OCI-LY7 (cell line): Measurements from ENCODE around the gene PKN3. TPM values are rescaled to one million over a fixed set of nuclear protein-coding genes. Genes with fewer than 3 reads are reported as not detected.

Source experiments
- BruUV-seq: library from RNA; stranded (reverse); fragments of 400-500 nt; replicated peaks from 2 replicates; lab custom pipeline; 2021; lab: Mats Ljungman, UMichigan
- CTCF ChIA-PET: fragments of 300-600 bp; sonication (Branson Sonifier 250); formaldehyde crosslinking; loops from one replicate; lab custom pipeline; 2022; ENCODE audit warnings: antibody characterized with exemption; ENCODE audit not compliant: unreplicated experiment; lab: Charles Lee
- POLR2A ChIA-PET: fragments of 300-600 bp; sonication (Branson Sonifier 250); formaldehyde crosslinking; loops from one replicate; lab custom pipeline; 2022; ENCODE audit warnings: antibody characterized with exemption; lab: Charles Lee
- DNase-seq: peaks from one replicate; pipeline ENCODE4 v3.0.0-alpha.2; 2015; ENCODE audit warnings: low spot score
- H2AFZ ChIP-seq: fragments of 200-600 bp; sonication (generic), shearing (Covaris generic); 2 replicates; pipeline ENCODE4 v1.6.1; 2014; ENCODE audit warnings: mild to moderate bottlenecking, antibody characterized with exemption, low read length, moderate library complexity
- H3K27ac ChIP-seq: fragments of 200-600 bp; sonication (generic); 2 replicates; pipeline ENCODE4 v1.5.1; 2014; ENCODE audit warnings: mixed run types, low read depth, mild to moderate bottlenecking, moderate library complexity, low read length, inconsistent platforms; ENCODE audit not compliant: poor library complexity, severe bottlenecking
- H3K36me3 ChIP-seq: fragments of 200-600 bp; sonication (generic); 2 replicates; pipeline ENCODE4 v1.6.1; 2014; ENCODE audit warnings: mild to moderate bottlenecking, antibody characterized with exemption, low read length, moderate library complexity, mixed read lengths; ENCODE audit not compliant: insufficient read depth
- H3K4me1 ChIP-seq: fragments of 200-600 bp; sonication (generic); 2 replicates; pipeline ENCODE4 v1.5.1; 2014; ENCODE audit warnings: mild to moderate bottlenecking, low read length; ENCODE audit not compliant: insufficient read depth, poor library complexity, severe bottlenecking
- H3K4me2 ChIP-seq: fragments of 200-600 bp; sonication (generic); 2 replicates; pipeline ENCODE4 v1.6.1; 2014; ENCODE audit warnings: mild to moderate bottlenecking, low read length
- H3K4me3 ChIP-seq: fragments of 200-600 bp; sonication (generic); 2 replicates; pipeline ENCODE4 v1.5.1; 2014; ENCODE audit warnings: mild to moderate bottlenecking, low read depth, low read length; ENCODE audit not compliant: poor library complexity, severe bottlenecking
- H3K79me2 ChIP-seq: fragments of 200-600 bp; sonication (generic); 2 replicates; pipeline ENCODE4 v1.6.1; 2016; ENCODE audit warnings: low read depth, mild to moderate bottlenecking, low read length, moderate library complexity, mixed read lengths; ENCODE audit not compliant: insufficient read depth
- H3K9me2 ChIP-seq: fragments of 200-600 bp; sonication (generic); 2 replicates; pipeline ENCODE4 v1.6.1; 2016; ENCODE audit warnings: mild to moderate bottlenecking, low read length, mixed read lengths; ENCODE audit not compliant: insufficient read depth
- H3K9me3 ChIP-seq: fragments of 200-600 bp; sonication (generic); 2 replicates; pipeline ENCODE4 v1.6.1; 2014; ENCODE audit warnings: mild to moderate bottlenecking, mixed run types, low read length, mixed read lengths
- H4K20me1 ChIP-seq: fragments of 200-600 bp; sonication (generic); 2 replicates; pipeline ENCODE4 v1.6.1; 2014; ENCODE audit warnings: mild to moderate bottlenecking, antibody characterized with exemption, low read length, moderate library complexity, mixed read lengths; ENCODE audit not compliant: insufficient read depth
- EZH2phosphoT487 ChIP-seq: fragments of 200-600 bp; sonication (generic); IDR thresholded peaks from 2 replicates; pipeline ENCODE4 v1.6.1; 2018; ENCODE audit warnings: low read depth, borderline replicate concordance, mild to moderate bottlenecking, mixed run types, antibody characterized with exemption, low read length, moderate library complexity, mixed read lengths
- intact Hi-C: fragments of 100-400 bp; cut with micrococcal nuclease; formaldehyde crosslinking; loops from one replicate; pipeline ENCODE4 v1.10.0; 2022; ENCODE audit not compliant: unreplicated experiment
- total RNA-seq, 2 experiments: library from RNA; depleted of rRNA in 1 of 2; stranded (reverse); fragments of >200 nt in 1 of 2; shearing (Covaris generic) in 1 of 2; gene quantifications; 2 replicates each; pipeline ENCODE4 v1.2.3, GENCODE V29; 2014 to 2022
- TF ChIP-seq, protein P1 (sequence below): fragments of 200-600 bp; sonication (generic); conservative IDR thresholded peaks from 2 replicates; pipeline ENCODE4 v1.5.1; 2014; ENCODE audit warnings: mild to moderate bottlenecking, antibody characterized with exemption, low read length, moderate library complexity, mixed read lengths

Gene PKN3
- total RNA-seq, 2 experiments from 2014 or later, result 1.5 to 3.3 TPM

DNA sequence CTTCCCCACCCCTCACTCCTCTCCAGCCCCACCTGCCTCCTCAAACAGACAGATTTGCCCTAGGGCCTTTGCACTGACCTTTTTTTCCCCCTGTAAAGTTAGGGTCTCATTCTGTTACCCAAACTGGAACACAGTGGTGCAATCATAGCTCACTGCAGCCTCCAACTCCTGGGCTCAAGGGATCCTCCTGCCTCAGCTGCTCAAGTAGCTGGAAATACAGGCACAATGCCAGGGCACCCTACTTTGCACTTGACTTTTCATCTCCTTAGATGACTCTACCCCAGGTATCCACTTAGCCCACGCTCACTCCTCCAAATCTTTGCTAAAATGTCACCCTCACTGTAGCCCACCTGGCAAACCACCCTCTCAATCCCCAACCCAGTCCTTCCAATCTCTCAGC is 47.8 kb upstream of the PKN3 start:
- no peak for DNase-seq
- BruUV-seq, result no TSS peak
- H3K4me1 ChIP-seq, result peaks cover 12% of the 10 kb centered on the region
- TF ChIP-seq EZH2phosphoT487, result no peak
- TF ChIP-seq, protein P1, sequence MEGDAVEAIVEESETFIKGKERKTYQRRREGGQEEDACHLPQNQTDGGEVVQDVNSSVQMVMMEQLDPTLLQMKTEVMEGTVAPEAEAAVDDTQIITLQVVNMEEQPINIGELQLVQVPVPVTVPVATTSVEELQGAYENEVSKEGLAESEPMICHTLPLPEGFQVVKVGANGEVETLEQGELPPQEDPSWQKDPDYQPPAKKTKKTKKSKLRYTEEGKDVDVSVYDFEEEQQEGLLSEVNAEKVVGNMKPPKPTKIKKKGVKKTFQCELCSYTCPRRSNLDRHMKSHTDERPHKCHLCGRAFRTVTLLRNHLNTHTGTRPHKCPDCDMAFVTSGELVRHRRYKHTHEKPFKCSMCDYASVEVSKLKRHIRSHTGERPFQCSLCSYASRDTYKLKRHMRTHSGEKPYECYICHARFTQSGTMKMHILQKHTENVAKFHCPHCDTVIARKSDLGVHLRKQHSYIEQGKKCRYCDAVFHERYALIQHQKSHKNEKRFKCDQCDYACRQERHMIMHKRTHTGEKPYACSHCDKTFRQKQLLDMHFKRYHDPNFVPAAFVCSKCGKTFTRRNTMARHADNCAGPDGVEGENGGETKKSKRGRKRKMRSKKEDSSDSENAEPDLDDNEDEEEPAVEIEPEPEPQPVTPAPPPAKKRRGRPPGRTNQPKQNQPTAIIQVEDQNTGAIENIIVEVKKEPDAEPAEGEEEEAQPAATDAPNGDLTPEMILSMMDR, result no peak
- no peaks in the 10 kb centered on the region for H4K20me1 ChIP-seq
- intact Hi-C loops, result no loop called here
- no peak overlapping the region for H2AFZ ChIP-seq
- H3K27ac ChIP-seq, result no peak overlapping the region
- no peaks in the 10 kb centered on the region for H3K9me3 ChIP-seq
- no peak overlapping the region for H3K4me3 ChIP-seq
- no peaks in the 10 kb centered on the region for H3K9me2 ChIP-seq
- H3K4me2 ChIP-seq, result no peak overlapping the region; the same call in 1 of the 2 replicates
- POLR2A ChIA-PET, result interaction anchor here (0.7 to 1.9 kb wide), 5 partner anchors 8 to 39 kb away, joined by 3 to 8 read pairs (median 5); no protein-coding TSS in a partner anchor
- no peaks in the 10 kb centered on the region for H3K79me2 ChIP-seq
- CTCF ChIA-PET, result no interaction called here
- no peaks in the 10 kb centered on the region for H3K36me3 ChIP-seq

DNA sequence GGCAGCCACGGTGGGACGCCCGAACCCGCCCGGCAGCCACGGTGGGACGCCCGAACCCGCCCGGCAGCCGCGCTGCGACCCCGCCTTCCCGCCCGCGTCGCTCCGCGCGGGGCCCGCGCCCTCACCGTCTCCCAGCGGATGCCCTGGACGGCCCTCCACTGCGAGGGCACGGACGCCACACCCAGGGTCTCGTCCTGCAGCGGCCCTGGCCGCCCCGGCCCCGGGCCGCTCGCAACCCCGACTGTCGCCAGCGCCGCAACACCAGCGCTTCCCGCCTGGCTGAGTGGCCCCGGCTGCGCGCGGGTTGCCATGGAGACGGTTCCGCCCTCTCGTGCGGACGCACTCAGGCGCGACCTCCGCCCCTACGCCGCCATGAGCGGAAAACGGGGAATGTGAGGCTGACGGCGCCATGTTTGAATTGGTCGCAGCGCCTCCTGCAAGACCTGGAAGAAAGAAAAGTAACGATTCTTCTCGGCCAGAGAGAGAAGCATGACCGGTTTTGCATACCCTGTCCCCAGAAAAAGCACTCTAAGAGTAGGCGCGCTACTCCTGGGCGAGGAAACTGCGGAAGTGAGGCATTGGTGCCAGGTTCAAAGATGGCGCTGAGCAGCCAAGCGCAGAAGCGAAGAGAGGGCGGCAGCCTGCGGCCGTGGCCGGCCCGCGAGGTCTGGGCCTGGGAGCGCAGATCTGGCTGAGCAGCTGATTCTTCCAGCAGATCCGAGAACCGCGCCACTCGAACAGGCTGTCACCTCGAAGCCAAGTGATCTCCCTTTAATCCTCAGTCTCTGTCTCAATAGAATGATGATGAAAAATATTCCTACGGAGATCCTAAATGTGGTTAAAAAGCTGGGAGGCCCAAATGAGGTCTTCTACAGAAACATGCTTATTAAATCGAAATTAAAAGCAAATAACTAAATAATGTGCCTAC is 45.6 kb upstream of the PKN3 start, which contains the start of gene DYNC2I2:
TSS of gene DYNC2I2 (minus strand) at position 432 of the 928 bp plus-strand sequence. CDS start at position 311, 121 bp downstream.
- no TSS peak for BruUV-seq
- CTCF ChIA-PET, result interaction anchor here (0.7 kb wide), 1 partner anchor 40 kb away, joined by 4 read pairs; no protein-coding TSS in a partner anchor

More for the DNA sequence above, 45.6 kb upstream of the PKN3 start, which contains the start of gene DYNC2I2:
- peak; percentile 89 for DNase-seq
- peak within 1 kb of the TSS; percentile 81 for H3K4me3 ChIP-seq
- H3K79me2 ChIP-seq, result no peaks in the 10 kb centered on the region
- H3K4me1 ChIP-seq, result peaks cover 12% of the 10 kb centered on the region
- intact Hi-C loops, result loop anchor here (1.0 kb wide), 1 partner anchor 28 kb away; no protein-coding TSS in a partner anchor
- TF ChIP-seq, protein P1, result no peak
- TF ChIP-seq EZH2phosphoT487, result no peak
- no peaks in the 10 kb centered on the region for H3K36me3 ChIP-seq
- H4K20me1 ChIP-seq, result no peaks in the 10 kb centered on the region
- H3K9me2 ChIP-seq, result no peaks in the 10 kb centered on the region
- H3K4me2 ChIP-seq, result peak within 1 kb of the TSS; percentile 69
- no peaks in the 10 kb centered on the region for H3K9me3 ChIP-seq
- peak within 1 kb of the TSS; percentile 87 for H2AFZ ChIP-seq
- POLR2A ChIA-PET, result no interaction called here
- peak within 1 kb of the TSS; percentile 83 for H3K27ac ChIP-seq
